Mesangial cell (primary cell): ENCODE results near the gene EPM2A. TPM values are rescaled to one million over a fixed set of nuclear protein-coding genes. Genes with fewer than 3 reads are reported as not detected.

Experiments used
- total RNA-seq: library from RNA; depleted of rRNA; stranded (reverse); fragments of >200 nt; gene quantifications from 2 replicates; pipeline ENCODE4 v1.2.3, GENCODE V29; 2015

EPM2A gene
- total RNA-seq: 3.3 and 7.9 TPM in 2 replicates

GRCh38 chr6:145735356-145736165 is at the start of gene EPM2A:
Gene EPM2A (minus strand): TSS chr6:145735520. CDS start chr6:145735498, 22 bp downstream.

Other genes starting within 250 kb of the EPM2A start
- gene FBXO30, start 79.3 kb upstream of the EPM2A start, total RNA-seq: 4.1 TPM in 2 replicates
- 6.1 and 7.0 TPM in 2 replicates for gene SHPRH, start 228.8 kb upstream of the EPM2A start, total RNA-seq